ENCODE results near the gene HELZ.
"Not testable (repeated sequence)": the region's sequence is repeated elsewhere in the genome, so short reads cannot be mapped to it uniquely, and the experiment has no call there.

The HELZ gene

DNA sequence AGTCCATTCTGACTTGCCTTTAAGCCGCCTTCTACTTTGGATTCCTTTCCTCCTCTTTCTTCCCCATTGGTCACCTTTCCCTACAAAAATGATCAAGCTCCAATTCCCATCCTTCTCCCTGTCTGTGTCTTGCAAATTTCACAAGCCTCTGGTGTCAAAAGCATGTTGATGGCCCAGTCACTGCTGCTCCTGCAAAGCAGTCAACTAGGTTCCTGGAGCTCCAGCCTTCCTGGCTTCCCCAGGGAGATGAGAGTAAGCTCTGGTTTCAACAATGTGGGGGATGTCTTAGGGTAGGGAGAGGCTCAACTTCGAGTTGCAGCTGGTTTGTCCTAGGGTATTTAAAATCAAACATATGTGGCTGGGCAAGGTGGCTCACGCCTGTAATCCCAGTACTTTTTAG is 36.1 kb upstream of the HELZ start:
- Histone ChIP-seq H3K27ac (ENCODE audit: insufficient read depth, low read length, poor library complexity, severe bottlenecking) (no peak overlapping the region), H3K36me3 (ENCODE audit: control insufficient read depth, insufficient read depth, low read length) (no peaks in the 10 kb centered on the region), H3K4me1 (ENCODE audit: control insufficient read depth, insufficient read depth, low read length, poor library complexity, severe bottlenecking) (no peaks in the 10 kb centered on the region), H3K4me3 (ENCODE audit: insufficient read depth, low read depth, low read length, poor library complexity, severe bottlenecking) (no peak overlapping the region), H3K27me3 (replicated peaks; ENCODE audit: control insufficient read depth, insufficient read depth, low read length, poor library complexity, severe bottlenecking) (no peaks in the 10 kb centered on the region), H3K9me3 (ENCODE audit: control insufficient read depth, low read length) (no peaks in the 10 kb centered on the region)
- no peak for DNase-seq

GRCh38 chr17:67280279-67280678 is 35.3 kb upstream of the HELZ start:
- Histone ChIP-seq H3K4me1 (ENCODE audit: control insufficient read depth, insufficient read depth, low read length, poor library complexity, severe bottlenecking) (no peaks in the 10 kb centered on the region), H3K4me3 (ENCODE audit: insufficient read depth, low read depth, low read length, poor library complexity, severe bottlenecking) (no peak overlapping the region), H3K9me3 (ENCODE audit: control insufficient read depth, low read length) (no peaks in the 10 kb centered on the region), H3K27me3 (replicated peaks; ENCODE audit: control insufficient read depth, insufficient read depth, low read length, poor library complexity, severe bottlenecking) (no peaks in the 10 kb centered on the region), H3K36me3 (ENCODE audit: control insufficient read depth, insufficient read depth, low read length) (no peaks in the 10 kb centered on the region), H3K27ac (ENCODE audit: insufficient read depth, low read length, poor library complexity, severe bottlenecking) (no peak overlapping the region)
- no peak for DNase-seq

GRCh38 chr17:67279115-67279514 is 34.1 kb upstream of the HELZ start:
- no peaks in the 10 kb centered on the region for H3K4me1 ChIP-seq (ENCODE audit: control insufficient read depth, insufficient read depth, low read length, poor library complexity, severe bottlenecking)
- H3K27me3 ChIP-seq (replicated peaks; ENCODE audit: control insufficient read depth, insufficient read depth, low read length, poor library complexity, severe bottlenecking) = no peaks in the 10 kb centered on the region
- no peaks in the 10 kb centered on the region for H3K9me3 ChIP-seq (ENCODE audit: control insufficient read depth, low read length)
- DNase-seq = no peak
- no peak overlapping the region for H3K27ac ChIP-seq (ENCODE audit: insufficient read depth, low read length, poor library complexity, severe bottlenecking)
- no peak overlapping the region for H3K4me3 ChIP-seq (ENCODE audit: insufficient read depth, low read depth, low read length, poor library complexity, severe bottlenecking)
- no peaks in the 10 kb centered on the region for H3K36me3 ChIP-seq (ENCODE audit: control insufficient read depth, insufficient read depth, low read length)

- DNase-seq = no peak
- no peaks in the 10 kb centered on the region for H3K36me3 ChIP-seq (ENCODE audit: control insufficient read depth, insufficient read depth, low read length)
- H3K4me3 ChIP-seq (ENCODE audit: insufficient read depth, low read depth, low read length, poor library complexity, severe bottlenecking) = no peak overlapping the region
- no peaks in the 10 kb centered on the region for H3K27me3 ChIP-seq (replicated peaks; ENCODE audit: control insufficient read depth, insufficient read depth, low read length, poor library complexity, severe bottlenecking)
- no peaks in the 10 kb centered on the region for H3K4me1 ChIP-seq (ENCODE audit: control insufficient read depth, insufficient read depth, low read length, poor library complexity, severe bottlenecking)
- no peak overlapping the region for H3K27ac ChIP-seq (ENCODE audit: insufficient read depth, low read length, poor library complexity, severe bottlenecking)
- no peaks in the 10 kb centered on the region for H3K9me3 ChIP-seq (ENCODE audit: control insufficient read depth, low read length)
These were observed 33.4 kb upstream of the HELZ start for GRCh38 chr17:67278363-67278762.

DNA sequence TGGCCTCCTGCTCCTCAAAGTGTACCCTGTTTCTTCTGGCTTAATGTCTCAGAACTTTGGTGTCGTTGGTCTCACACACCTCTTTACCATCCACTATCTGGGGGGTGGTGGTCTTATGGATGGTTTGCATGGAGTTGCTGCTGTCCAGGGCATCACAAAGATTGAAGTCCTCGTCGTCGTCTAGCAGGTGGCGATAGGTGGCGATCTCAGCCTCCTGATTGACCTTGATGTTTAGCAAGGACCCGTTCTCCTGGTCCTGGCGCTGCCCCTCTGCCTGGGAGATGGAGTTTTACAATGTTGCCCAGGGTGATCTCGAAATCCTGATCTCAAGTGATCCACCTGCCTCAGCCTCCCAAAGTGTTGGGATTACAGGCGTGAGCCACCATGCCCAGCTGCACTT is 31.1 kb upstream of the HELZ start:
- H3K4me3 ChIP-seq (ENCODE audit: insufficient read depth, low read depth, low read length, poor library complexity, severe bottlenecking) = no peak overlapping the region
- no peaks in the 10 kb centered on the region for H3K36me3 ChIP-seq (ENCODE audit: control insufficient read depth, insufficient read depth, low read length)
- DNase-seq = no peak

DNA sequence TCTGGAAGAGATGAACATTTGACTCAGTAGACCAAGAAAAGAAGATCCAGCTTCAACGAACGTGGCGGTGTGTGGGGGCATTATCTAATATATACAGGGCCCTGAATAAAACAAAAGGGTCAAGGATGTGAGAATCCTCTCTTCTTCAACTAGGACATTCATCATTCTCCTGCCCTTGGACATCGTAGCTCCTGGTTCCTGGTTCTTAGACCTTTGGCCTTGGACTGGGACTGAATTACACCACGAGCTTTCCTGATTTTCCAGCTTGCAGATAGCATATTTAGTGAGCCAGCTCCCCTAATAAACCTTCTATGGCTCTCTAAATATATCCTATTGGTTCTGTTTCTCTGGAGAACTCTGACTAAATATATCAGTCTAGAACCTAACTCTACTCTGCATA is 29.5 kb upstream of the HELZ start:
- DNase-seq = no peak

More for the DNA sequence above, 31.1 kb upstream of the HELZ start:
- Histone ChIP-seq H3K27ac (ENCODE audit: insufficient read depth, low read length, poor library complexity, severe bottlenecking) (no peak overlapping the region), H3K27me3 (replicated peaks; ENCODE audit: control insufficient read depth, insufficient read depth, low read length, poor library complexity, severe bottlenecking) (no peaks in the 10 kb centered on the region), H3K9me3 (ENCODE audit: control insufficient read depth, low read length) (no peaks in the 10 kb centered on the region), H3K4me1 (ENCODE audit: control insufficient read depth, insufficient read depth, low read length, poor library complexity, severe bottlenecking) (no peaks in the 10 kb centered on the region)

GRCh38 chr17:67273900-67274299 is 28.9 kb upstream of the HELZ start:
- Histone ChIP-seq H3K36me3 (ENCODE audit: control insufficient read depth, insufficient read depth, low read length) (no peaks in the 10 kb centered on the region), H3K4me1 (ENCODE audit: control insufficient read depth, insufficient read depth, low read length, poor library complexity, severe bottlenecking) (no peaks in the 10 kb centered on the region), H3K4me3 (ENCODE audit: insufficient read depth, low read depth, low read length, poor library complexity, severe bottlenecking) (no peak overlapping the region), H3K9me3 (ENCODE audit: control insufficient read depth, low read length) (no peaks in the 10 kb centered on the region), H3K27me3 (replicated peaks; ENCODE audit: control insufficient read depth, insufficient read depth, low read length, poor library complexity, severe bottlenecking) (no peaks in the 10 kb centered on the region), H3K27ac (ENCODE audit: insufficient read depth, low read length, poor library complexity, severe bottlenecking) (no peak overlapping the region)
- no peak for DNase-seq

More for the DNA sequence above, 29.5 kb upstream of the HELZ start:
- no peaks in the 10 kb centered on the region for H3K27me3 ChIP-seq (replicated peaks; ENCODE audit: control insufficient read depth, insufficient read depth, low read length, poor library complexity, severe bottlenecking)
- H3K4me1 ChIP-seq (ENCODE audit: control insufficient read depth, insufficient read depth, low read length, poor library complexity, severe bottlenecking) = no peaks in the 10 kb centered on the region
- no peak overlapping the region for H3K27ac ChIP-seq (ENCODE audit: insufficient read depth, low read length, poor library complexity, severe bottlenecking)
- H3K9me3 ChIP-seq (ENCODE audit: control insufficient read depth, low read length) = no peaks in the 10 kb centered on the region
- no peaks in the 10 kb centered on the region for H3K36me3 ChIP-seq (ENCODE audit: control insufficient read depth, insufficient read depth, low read length)
- H3K4me3 ChIP-seq (ENCODE audit: insufficient read depth, low read depth, low read length, poor library complexity, severe bottlenecking) = no peak overlapping the region

GRCh38 chr17:67272312-67273047 is 27.5 kb upstream of the HELZ start:
- H3K27me3 ChIP-seq (replicated peaks; ENCODE audit: control insufficient read depth, insufficient read depth, low read length, poor library complexity, severe bottlenecking) = no peaks in the 10 kb centered on the region
- no peaks in the 10 kb centered on the region for H3K36me3 ChIP-seq (ENCODE audit: control insufficient read depth, insufficient read depth, low read length)
- H3K4me1 ChIP-seq (ENCODE audit: control insufficient read depth, insufficient read depth, low read length, poor library complexity, severe bottlenecking) = no peaks in the 10 kb centered on the region
- no peak for DNase-seq
- no peak overlapping the region for H3K4me3 ChIP-seq (ENCODE audit: insufficient read depth, low read depth, low read length, poor library complexity, severe bottlenecking)
- no peak overlapping the region for H3K27ac ChIP-seq (ENCODE audit: insufficient read depth, low read length, poor library complexity, severe bottlenecking)
- no peaks in the 10 kb centered on the region for H3K9me3 ChIP-seq (ENCODE audit: control insufficient read depth, low read length)

DNA sequence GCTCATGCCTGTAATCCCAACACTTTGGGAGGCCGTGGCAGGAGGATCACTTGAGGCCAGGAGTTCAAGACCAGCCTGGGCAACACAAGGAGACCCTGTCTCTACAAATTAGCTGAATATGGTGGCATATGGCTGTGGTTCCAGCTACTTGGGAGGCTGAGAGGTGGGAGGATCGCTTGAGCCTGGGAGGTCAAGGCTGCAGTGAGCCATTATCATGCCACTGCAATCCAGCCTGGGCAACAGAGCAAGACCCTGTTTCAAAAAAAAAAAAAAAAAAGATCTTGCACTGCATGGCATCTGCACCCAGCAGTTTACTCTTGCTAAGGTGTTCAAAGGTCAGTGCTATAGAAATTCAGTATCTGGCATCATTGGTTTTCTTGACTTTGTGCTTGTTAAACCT is 26.2 kb upstream of the HELZ start:
- H3K36me3 ChIP-seq (ENCODE audit: control insufficient read depth, insufficient read depth, low read length); H3K27ac ChIP-seq (ENCODE audit: insufficient read depth, low read length, poor library complexity, severe bottlenecking); H3K9me3 ChIP-seq (ENCODE audit: control insufficient read depth, low read length); H3K4me3 ChIP-seq (ENCODE audit: insufficient read depth, low read depth, low read length, poor library complexity, severe bottlenecking); H3K4me1 ChIP-seq (ENCODE audit: control insufficient read depth, insufficient read depth, low read length, poor library complexity, severe bottlenecking); H3K27me3 ChIP-seq (replicated peaks; ENCODE audit: control insufficient read depth, insufficient read depth, low read length, poor library complexity, severe bottlenecking); DNase-seq: not testable (repeated sequence)

- Histone ChIP-seq H3K9me3 (ENCODE audit: control insufficient read depth, low read length) (no peaks in the 10 kb centered on the region), H3K4me1 (ENCODE audit: control insufficient read depth, insufficient read depth, low read length, poor library complexity, severe bottlenecking) (no peaks in the 10 kb centered on the region), H3K27me3 (replicated peaks; ENCODE audit: control insufficient read depth, insufficient read depth, low read length, poor library complexity, severe bottlenecking) (no peaks in the 10 kb centered on the region), H3K27ac (ENCODE audit: insufficient read depth, low read length, poor library complexity, severe bottlenecking) (no peak overlapping the region), H3K4me3 (ENCODE audit: insufficient read depth, low read depth, low read length, poor library complexity, severe bottlenecking) (no peak overlapping the region), H3K36me3 (ENCODE audit: control insufficient read depth, insufficient read depth, low read length) (no peaks in the 10 kb centered on the region)
- DNase-seq = no peak
These were observed 25.4 kb upstream of the HELZ start for GRCh38 chr17:67270416-67270815.
